Measurements from ENCODE around the gene A4GNT.

Gene A4GNT

GRCh38 chr3:138078096-138078495 is 54.1 kb downstream of the A4GNT start:
- DNase-seq = peak; percentile 33
